HL-60/S4 treated with retinoic acid at 250 ng/mL for 4 days and 3 days (cell line): Measurements from ENCODE around the gene SP6.

Source experiments
- in situ Hi-C: fragments of 300-500 bp; cut with MboI; formaldehyde crosslinking; loops from 2 replicates; pipeline ENCODE4 v1.7.0; 2022; ENCODE audit warnings: low sequenced_read_pairs

Gene SP6

DNA sequence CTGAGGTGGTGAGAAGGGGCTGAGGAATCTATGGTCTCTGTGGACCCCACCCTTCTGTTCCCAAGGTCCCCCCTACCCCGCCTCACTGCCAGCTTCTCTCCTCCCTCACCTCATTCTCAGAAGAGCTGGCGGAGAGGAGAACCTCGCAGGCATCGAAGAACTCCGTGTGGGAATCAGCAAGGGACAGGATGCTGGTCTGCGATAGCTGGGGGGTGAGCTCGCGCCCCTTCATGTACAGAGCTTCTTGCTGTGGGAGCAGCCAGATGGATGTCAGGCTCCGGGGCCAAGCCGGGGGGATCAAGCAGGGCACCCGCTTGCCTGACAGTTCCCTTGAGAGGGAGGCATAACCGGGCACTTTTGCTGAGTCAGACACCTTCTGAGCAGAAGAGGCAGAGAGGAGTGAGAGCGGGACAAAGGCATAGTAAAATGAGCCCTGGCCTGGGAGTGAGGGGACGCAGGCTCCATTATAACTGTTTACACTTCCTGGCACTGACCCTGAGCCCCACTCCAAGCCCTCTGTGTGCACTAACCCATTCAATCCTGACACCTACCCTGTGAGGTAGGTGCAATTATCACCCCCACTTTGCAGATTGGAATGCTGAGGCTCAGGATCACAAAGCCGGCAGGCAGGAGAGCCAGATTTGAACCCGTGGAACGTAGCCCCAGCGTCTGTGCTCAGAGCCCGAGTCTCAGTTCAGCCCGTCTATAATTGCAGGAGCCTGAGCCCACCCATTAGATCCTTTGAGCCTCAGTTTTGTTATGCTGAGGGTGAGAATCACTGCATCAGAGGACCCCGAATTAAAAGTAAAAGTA, 35.7 kb downstream of the SP6 start:
- in situ Hi-C loops: no loop called here

DNA sequence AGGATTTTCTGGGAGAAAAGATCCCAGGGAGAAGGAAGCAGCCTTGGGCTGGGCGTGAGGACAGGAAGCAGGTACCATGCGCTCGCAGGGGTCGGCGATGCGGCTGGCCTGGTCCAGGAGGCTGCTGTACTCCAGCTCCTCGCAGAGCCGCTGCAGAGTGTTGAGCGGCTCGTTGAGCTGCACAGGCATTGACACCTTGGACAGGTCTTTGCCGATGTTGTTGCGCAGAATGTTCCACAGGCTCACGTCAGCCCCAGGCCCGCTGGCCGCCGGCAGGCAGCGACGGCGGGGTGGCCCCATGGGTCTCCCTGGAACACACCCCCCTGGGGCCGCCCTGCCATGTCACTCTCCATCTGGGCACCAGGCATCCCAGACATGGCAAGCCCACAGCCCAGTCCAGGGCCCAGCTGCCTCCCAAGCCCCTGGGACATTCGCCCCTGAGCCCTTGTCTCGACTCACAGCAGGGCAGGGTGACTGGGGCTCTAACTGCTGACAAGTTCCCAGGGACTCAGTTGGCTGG, 37.4 kb downstream of the SP6 start:
- in situ Hi-C loops: no loop called here

- in situ Hi-C loops: no loop called here
Measured at GRCh38 chr17:47813077-47813476, 37.9 kb downstream of the SP6 start.

GRCh38 chr17:47812146-47812920, 38.6 kb downstream of the SP6 start:
- in situ Hi-C loops: no loop called here

- in situ Hi-C loops: no loop called here
Measured at GRCh38 chr17:47811709-47812108, 39.3 kb downstream of the SP6 start.

DNA sequence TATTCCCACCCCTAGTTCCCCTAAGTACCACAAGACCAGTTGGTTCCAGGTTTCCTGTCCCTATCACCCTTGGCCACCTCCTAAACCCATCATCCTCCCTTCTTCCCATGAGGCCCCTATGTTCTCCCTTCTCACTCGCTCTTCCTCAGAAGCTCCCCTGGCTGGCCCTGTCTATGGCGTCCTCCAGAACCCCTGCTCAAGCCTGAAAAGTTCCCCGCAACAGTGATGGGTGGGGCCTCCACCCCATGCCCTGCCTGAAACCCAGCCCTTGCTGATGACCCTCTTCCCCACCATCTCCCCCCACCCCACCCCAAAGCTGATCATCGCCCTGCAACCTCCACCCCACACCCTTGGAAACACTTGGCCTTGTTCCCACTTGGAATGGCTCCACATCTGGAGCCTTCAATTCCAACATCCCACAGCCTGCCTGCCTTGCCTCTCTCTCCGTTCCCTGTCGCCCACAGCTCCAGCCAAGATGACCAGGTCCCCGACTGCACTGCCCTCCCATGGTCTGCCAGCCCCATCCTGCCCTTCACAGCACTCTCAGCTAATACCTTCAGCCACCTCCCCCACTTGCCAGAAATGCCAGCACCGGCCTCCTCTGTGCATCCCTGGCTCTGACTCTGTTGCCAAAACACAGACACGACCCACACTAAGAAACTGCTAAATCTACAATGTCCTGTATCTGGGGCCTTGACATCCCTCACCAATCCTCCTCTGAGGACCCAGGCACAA, 39.9 kb downstream of the SP6 start:
- in situ Hi-C loops: no loop called here

DNA sequence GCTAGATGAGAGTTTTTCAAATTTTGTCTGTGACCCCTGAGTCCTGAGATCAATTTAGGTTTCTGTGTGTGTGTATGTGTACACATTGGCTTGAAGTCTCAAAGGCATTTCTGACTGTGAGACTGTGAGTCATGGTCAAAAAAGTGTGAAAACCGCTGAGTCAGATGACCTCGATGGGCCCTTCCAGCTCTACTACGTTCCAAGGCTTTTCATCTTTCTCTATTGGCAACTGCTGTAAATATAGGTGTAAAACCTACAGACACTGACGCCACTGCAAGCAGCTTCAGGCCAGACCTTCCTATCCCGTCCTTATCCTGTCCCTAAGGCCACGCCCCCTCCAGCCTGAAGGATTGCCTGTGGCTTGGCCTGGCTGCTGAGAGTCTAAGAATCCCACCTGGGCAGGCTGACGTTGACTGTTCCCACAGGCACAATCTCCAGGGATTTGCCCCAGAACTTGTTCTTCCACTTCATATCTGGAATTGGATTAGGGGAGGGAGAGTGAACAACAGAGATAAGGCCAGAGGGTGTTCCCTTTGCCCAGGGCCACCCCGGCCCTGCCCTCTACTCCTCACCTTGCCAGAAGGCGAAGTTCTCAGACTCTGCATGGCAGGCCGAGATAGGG, 40.7 kb downstream of the SP6 start:
- in situ Hi-C loops: no loop called here

DNA sequence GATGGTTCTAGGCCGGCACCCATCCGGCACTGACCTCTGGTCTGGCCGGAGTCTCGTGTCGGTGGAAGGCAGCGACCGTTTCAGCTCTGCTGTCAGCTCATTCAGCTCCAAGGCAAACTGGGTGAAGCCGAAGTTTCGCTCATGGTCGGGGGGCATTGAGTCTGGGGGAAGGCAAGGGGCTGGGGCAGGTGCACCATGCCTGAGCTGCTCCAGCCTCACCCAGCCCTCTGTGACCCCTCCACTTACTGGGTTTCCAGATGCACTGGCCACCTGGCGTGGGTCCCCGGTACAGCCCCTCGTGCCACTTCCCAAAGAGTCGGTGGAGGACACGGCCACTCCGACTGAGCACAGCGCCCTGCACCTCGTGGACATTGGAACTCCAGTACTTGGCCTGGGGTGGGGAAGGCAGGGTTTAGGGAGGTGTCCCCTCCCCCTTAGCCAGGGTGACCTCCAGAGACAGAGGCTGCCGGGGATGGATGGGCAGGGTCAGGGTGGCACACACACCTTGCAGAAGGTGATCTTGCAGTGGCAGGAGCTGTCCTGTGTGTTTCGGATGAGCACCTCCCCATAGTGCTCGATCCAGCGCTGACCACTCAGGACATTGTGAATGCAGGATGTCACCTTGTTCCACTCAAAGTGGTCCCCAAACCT, 42.0 kb downstream of the SP6 start:
- in situ Hi-C loops: no loop called here

GRCh38 chr17:47808036-47808829, 42.7 kb downstream of the SP6 start:
- in situ Hi-C loops: no loop called here

DNA sequence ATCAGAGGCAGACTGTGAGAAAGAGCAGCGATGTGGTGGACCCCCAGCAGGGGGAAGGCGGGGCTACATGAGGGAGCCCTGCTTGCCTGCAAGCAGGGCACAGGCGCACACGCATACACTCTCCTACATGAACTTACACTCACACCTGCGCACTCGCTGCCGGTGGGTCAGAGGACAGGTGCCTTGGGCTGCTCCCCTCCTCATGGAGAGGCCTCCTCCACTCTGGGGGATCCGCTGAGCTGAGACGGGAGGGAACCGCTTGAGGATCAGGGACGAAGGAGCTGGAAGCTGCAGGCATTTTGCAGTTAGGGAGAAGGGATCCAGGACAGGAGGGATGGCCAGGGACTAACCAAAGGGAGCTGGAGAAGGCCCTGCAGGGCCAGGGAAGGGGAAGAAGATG, 43.5 kb downstream of the SP6 start:
- in situ Hi-C loops: no loop called here

- in situ Hi-C loops: no loop called here
Measured at GRCh38 chr17:47806913-47807255, 44.1 kb downstream of the SP6 start.

GRCh38 chr17:47806026-47806912, 44.7 kb downstream of the SP6 start:
- in situ Hi-C loops: no loop called here

- in situ Hi-C loops: no loop called here
Measured at GRCh38 chr17:47804461-47804860, 46.5 kb downstream of the SP6 start.

- in situ Hi-C loops: no loop called here
Measured at GRCh38 chr17:47803751-47804150, 47.2 kb downstream of the SP6 start.

DNA sequence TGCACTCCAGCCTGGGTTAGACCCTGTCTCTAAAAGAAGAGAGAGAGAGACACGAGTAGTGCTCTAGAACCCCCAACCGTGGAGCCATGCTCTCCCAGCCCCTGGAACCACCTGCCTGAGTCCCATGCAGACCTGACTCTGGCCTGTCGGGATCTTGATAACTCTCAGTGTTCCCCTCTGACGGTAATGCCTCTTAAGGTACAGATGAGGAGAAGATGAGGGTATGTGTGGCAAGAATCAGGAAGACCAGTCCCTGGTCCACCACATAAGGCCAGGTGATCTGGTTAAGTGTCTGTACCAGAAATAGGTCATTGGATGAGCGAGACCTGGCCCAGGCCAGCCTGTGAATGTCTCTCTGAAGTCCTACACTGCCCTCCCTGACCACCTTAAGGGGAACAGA, 47.8 kb downstream of the SP6 start:
- in situ Hi-C loops: no loop called here

- in situ Hi-C loops: no loop called here
Measured at GRCh38 chr17:47802341-47803022, 48.5 kb downstream of the SP6 start.

DNA sequence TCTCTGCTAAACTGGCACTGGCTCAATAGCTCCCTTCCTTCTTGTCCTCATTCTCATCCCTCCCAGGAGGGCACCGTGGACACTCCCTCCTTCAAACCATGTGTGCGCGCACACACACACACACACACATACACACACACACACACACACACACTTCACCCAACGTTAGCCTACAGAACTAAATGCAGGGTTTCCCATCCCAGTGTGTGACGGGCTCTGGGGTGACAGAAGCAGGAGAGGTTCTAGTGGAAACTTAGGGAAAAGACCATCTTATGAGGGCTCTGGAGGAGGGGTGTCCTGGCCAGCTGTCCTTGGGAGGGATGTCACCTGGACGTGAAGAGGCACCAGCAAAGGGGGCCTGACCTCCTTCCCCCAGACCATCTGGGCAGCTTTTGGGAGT, 49.1 kb downstream of the SP6 start:
- in situ Hi-C loops: no loop called here

DNA sequence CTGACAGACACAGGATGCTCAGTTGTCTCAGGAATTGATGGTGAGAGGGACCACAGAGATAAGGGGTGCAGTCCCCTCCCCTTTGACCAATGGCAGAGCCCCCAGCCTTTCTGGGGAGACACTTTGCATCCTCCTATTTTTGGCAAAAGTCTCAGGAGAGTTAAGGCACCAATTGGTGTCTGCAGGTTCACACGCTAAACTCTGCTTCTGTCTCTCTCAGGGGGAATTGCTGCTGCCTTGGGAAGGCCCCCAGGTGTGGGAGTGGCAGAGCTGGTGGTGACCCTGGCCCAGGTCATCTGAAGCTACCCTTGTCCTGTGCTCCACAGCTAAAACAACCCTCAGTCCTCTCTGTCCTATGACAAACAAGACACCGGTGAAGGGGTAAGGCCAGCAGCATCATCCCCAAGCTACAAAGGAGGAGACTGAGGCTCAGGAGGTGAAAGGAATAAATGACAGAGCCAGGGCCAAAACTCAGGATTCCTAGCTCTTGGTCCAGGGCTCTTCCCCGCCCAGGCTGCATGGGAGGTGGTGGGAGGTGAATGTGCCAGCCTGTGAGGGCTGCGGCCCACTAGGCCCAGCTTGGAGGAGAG, 49.7 kb downstream of the SP6 start:
- in situ Hi-C loops: no loop called here
